Loucy (cell line): ENCODE data around the gene OR52N2.

Experiments
- H2AFZ ChIP-seq: fragments of 200-600 bp; sonication (generic); 2 replicates; pipeline ENCODE4 v1.6.0; 2016; ENCODE audit warnings: antibody characterized with exemption, mild to moderate bottlenecking, low read length, moderate library complexity
- H3F3A ChIP-seq: fragments of 200-600 bp; 2 replicates; pipeline ENCODE4 v1.6.0; 2016; ENCODE audit warnings: antibody characterized with exemption, low read depth, mild to moderate bottlenecking
- H3K27me3 ChIP-seq: fragments of 200-600 bp; sonication (generic); 2 replicates; pipeline ENCODE4 v1.6.1; 2014; ENCODE audit warnings: low read length, mild to moderate bottlenecking; ENCODE audit not compliant: insufficient read depth, poor library complexity, severe bottlenecking
- H3K36me3 ChIP-seq: fragments of 200-600 bp; sonication (generic); 2 replicates; pipeline ENCODE4 v1.6.1; 2016; ENCODE audit warnings: low read length; ENCODE audit not compliant: insufficient read depth
- H3K4me1 ChIP-seq: fragments of 200-600 bp; sonication (generic); 2 replicates; pipeline ENCODE4 v1.5.1; 2014; ENCODE audit warnings: low read length, mild to moderate bottlenecking; ENCODE audit not compliant: insufficient read depth, poor library complexity, severe bottlenecking
- H3K4me2 ChIP-seq: fragments of 200-600 bp; sonication (generic); 2 replicates; pipeline ENCODE4 v1.6.0; 2014; ENCODE audit warnings: antibody characterized with exemption, low read length, low read depth, mild to moderate bottlenecking; ENCODE audit not compliant: poor library complexity, severe bottlenecking
- H3K4me3 ChIP-seq: fragments of 200-600 bp; sonication (generic); 2 replicates; pipeline ENCODE4 v1.5.1; 2014; ENCODE audit warnings: low read length, mild to moderate bottlenecking, mixed read lengths; ENCODE audit not compliant: poor library complexity, severe bottlenecking
- H3K79me2 ChIP-seq: fragments of 200-600 bp; sonication (generic); 2 replicates; pipeline ENCODE4 v1.6.1; 2014; ENCODE audit warnings: low read length; ENCODE audit not compliant: insufficient read depth
- H3K9ac ChIP-seq: fragments of 200-600 bp; sonication (generic); 2 replicates; pipeline ENCODE4 v1.6.0; 2014; ENCODE audit warnings: mild to moderate bottlenecking, low read depth, low read length, moderate library complexity; ENCODE audit not compliant: poor library complexity, severe bottlenecking
- H3K9me2 ChIP-seq: fragments of 200-600 bp; sonication (generic); replicated peaks from 2 replicates; pipeline ENCODE4 v1.6.1; 2016; ENCODE audit warnings: low read depth, low read length, mixed read lengths
- H3K9me3 ChIP-seq: fragments of 200-600 bp; sonication (generic); 2 replicates; pipeline ENCODE4 v1.6.1; 2014; ENCODE audit warnings: mild to moderate bottlenecking, antibody characterized with exemption, low read length, low read depth; ENCODE audit not compliant: insufficient read depth
- H4K20me1 ChIP-seq: fragments of 200-600 bp; sonication (generic); 2 replicates; pipeline ENCODE4 v1.6.0; 2014; ENCODE audit warnings: antibody characterized with exemption, low read length, mild to moderate bottlenecking; ENCODE audit not compliant: insufficient read depth, poor library complexity, severe bottlenecking
- EZH2phosphoT487 ChIP-seq: fragments of 200-600 bp; IDR thresholded peaks from 2 replicates; pipeline ENCODE4 v1.6.1; 2018; ENCODE audit warnings: antibody characterized with exemption, mild to moderate bottlenecking, moderate library complexity, borderline replicate concordance
- TF ChIP-seq, protein P1 (sequence below): fragments of 200-600 bp; sonication (generic); conservative IDR thresholded peaks from 2 replicates; pipeline ENCODE4 v1.5.1; 2014; ENCODE audit warnings: mild to moderate bottlenecking, antibody characterized with exemption, low read length

Gene OR52N2

DNA sequence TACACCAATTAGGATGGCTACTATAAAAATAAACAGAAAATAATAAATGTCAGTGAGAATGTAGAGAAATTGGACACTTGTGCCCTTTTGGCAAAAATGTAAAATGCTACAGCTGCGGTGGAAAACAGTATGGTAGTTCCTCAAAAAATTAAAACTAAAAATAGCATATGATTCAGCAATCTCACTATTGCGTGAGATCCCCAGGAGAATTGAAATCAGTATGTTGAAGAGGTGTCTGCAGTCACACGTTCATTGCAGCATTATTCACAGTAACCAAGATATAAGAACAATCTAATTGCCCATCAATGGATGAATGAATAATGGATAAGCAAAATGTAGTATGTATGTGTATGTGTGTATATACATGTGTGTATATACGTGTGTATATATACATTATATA is 6.8 kb downstream of the OR52N2 start:
- Histone ChIP-seq H3K9ac (no peak overlapping the region), H3K9me2 (no peaks in the 10 kb centered on the region), H3K79me2 (no peaks in the 10 kb centered on the region), H3F3A (no peaks in the 10 kb centered on the region), H3K4me2 (no peak overlapping the region), H3K36me3 (no peaks in the 10 kb centered on the region), H3K4me1 (no peaks in the 10 kb centered on the region), H2AFZ (no peak overlapping the region), H3K27me3 (no peaks in the 10 kb centered on the region), H3K4me3 (no peak overlapping the region), H3K9me3 (no peaks in the 10 kb centered on the region), H4K20me1 (no peaks in the 10 kb centered on the region)
- TF ChIP-seq, protein P1, sequence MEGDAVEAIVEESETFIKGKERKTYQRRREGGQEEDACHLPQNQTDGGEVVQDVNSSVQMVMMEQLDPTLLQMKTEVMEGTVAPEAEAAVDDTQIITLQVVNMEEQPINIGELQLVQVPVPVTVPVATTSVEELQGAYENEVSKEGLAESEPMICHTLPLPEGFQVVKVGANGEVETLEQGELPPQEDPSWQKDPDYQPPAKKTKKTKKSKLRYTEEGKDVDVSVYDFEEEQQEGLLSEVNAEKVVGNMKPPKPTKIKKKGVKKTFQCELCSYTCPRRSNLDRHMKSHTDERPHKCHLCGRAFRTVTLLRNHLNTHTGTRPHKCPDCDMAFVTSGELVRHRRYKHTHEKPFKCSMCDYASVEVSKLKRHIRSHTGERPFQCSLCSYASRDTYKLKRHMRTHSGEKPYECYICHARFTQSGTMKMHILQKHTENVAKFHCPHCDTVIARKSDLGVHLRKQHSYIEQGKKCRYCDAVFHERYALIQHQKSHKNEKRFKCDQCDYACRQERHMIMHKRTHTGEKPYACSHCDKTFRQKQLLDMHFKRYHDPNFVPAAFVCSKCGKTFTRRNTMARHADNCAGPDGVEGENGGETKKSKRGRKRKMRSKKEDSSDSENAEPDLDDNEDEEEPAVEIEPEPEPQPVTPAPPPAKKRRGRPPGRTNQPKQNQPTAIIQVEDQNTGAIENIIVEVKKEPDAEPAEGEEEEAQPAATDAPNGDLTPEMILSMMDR, result no peak
- TF ChIP-seq EZH2phosphoT487, result no peak

DNA sequence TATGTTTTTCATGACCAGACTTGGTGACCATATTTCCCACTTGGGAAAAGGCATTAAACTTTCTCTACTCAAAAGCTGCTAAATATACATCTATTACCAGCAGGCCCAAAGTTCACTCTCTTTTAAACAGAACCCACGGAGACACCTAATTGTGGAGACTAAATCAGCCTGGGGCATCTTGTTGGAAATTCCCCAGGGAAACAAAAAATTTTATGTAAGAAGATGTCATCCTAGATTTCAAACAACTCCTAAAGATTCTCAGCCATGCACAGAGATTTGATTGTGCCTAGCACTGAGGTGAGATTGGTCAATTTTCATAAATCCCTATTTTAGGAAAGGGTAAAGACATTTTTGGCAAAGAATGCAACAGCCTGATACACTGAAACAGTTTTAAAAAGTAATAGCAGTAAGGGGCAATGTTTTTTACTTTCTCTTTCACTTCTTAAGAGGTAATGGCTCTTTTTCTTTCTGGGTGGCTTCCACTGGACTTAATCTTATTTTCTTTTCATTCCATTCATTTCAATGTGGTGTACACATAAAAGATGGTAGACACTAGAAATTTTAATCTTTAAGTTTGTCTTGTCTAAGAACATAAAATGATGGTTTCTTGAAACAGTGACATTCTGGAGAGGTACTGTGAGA is 9.6 kb downstream of the OR52N2 start:
- H3K4me2 ChIP-seq, result peak overlapping the region; percentile 68
- TF ChIP-seq EZH2phosphoT487, result no peak
- TF ChIP-seq, protein P1, result no peak
- H3F3A ChIP-seq, result no peaks in the 10 kb centered on the region
- no peaks in the 10 kb centered on the region for H3K27me3 ChIP-seq
- H3K4me1 ChIP-seq, result no peaks in the 10 kb centered on the region
- peak overlapping the region; percentile 51 for H3K4me3 ChIP-seq
- peak overlapping the region; percentile 4 for H3K9ac ChIP-seq
- H3K9me3 ChIP-seq, result no peaks in the 10 kb centered on the region
- H2AFZ ChIP-seq, result peak overlapping the region; percentile 86
- no peaks in the 10 kb centered on the region for H4K20me1 ChIP-seq
- H3K79me2 ChIP-seq, result no peaks in the 10 kb centered on the region
- no peaks in the 10 kb centered on the region for H3K36me3 ChIP-seq
- H3K9me2 ChIP-seq, result no peaks in the 10 kb centered on the region

DNA sequence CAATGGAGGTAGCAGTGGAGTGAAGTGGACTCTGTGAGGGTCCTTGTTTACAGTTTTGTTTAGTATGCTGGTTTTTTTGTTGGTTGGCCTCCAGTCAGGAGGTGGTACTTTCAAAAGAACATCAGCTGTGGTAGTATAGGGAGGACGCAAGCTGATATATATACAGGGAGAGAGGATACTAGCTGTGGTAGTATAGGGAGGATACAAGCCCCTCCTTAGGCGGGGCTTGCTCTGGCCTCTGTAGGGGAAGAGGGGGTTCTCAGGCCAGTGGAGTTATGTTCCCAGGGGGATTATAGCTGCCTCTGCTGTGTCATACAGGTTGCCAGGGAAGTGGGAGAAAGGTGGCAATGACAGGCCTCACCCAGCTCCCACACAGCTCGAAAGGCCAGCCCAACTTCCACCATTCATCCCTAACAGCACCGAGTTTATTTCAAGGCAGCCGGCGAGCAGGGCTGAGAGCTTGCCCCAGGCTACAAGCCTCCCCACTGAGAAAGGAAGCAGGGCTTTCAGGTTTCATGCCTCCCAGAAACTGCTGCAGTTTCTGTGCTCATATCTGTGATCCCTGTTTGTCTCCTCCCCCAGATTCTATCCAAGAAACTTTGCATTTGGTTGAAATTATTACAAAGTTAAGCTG is 22.6 kb downstream of the OR52N2 start:
- H3K9ac ChIP-seq, result no peak overlapping the region
- H3K4me3 ChIP-seq, result no peak overlapping the region
- H3K36me3 ChIP-seq, result no peaks in the 10 kb centered on the region

More for the DNA sequence above, 22.6 kb downstream of the OR52N2 start:
- TF ChIP-seq EZH2phosphoT487, result no peak
- TF ChIP-seq, protein P1, result no peak
- Histone ChIP-seq H3K27me3 (no peaks in the 10 kb centered on the region), H3K9me3 (no peaks in the 10 kb centered on the region), H3F3A (no peaks in the 10 kb centered on the region), H3K4me1 (no peaks in the 10 kb centered on the region), H3K4me2 (no peak overlapping the region), H4K20me1 (no peaks in the 10 kb centered on the region), H3K9me2 (no peaks in the 10 kb centered on the region), H3K79me2 (no peaks in the 10 kb centered on the region), H2AFZ (no peak overlapping the region)
